Liver (tissue), 9 donors: ENCODE measurements around the gene SIPA1L2. TPM values are rescaled to one million over a fixed set of nuclear protein-coding genes. Genes with fewer than 3 reads are reported as not detected.
A peak's percentile ranks its signal among the peaks of the same experiment; 100 is the strongest.

Source experiments
- DNase-seq: peaks from one replicate; pipeline ENCODE4 v3.0.0-alpha.2; 2017; ENCODE audit warnings: low spot score
- H3K27ac ChIP-seq, 2 donors: one replicate each; pipeline ENCODE4 v1.7.0; 2013; ENCODE audit warnings: inconsistent platforms in 2 of 2, low read length in 2 of 2, control low read depth in 1 of 2, low read depth in 1 of 2, mild to moderate bottlenecking in 1 of 2
- H3K27me3 ChIP-seq, 4 donors: one replicate each; pipeline versions ENCODE4 v1.6.1 to v1.7.0; 2013; ENCODE audit warnings: low read length in 3 of 4, inconsistent platforms in 1 of 4, mild to moderate bottlenecking in 1 of 4, moderate library complexity in 1 of 4; ENCODE audit not compliant: control insufficient read depth in 4 of 4, insufficient read depth in 4 of 4
- H3K36me3 ChIP-seq, 4 donors: one replicate each; pipeline versions ENCODE4 v1.6.1 to v1.7.0; 2013; ENCODE audit warnings: low read length in 3 of 4, mild to moderate bottlenecking in 3 of 4, low read depth in 1 of 4, moderate library complexity in 1 of 4; ENCODE audit not compliant: control insufficient read depth in 4 of 4, insufficient read depth in 3 of 4
- H3K4me1 ChIP-seq, 4 donors: one replicate each; pipeline versions ENCODE4 v1.6.1 to v1.7.0; 2013; ENCODE audit warnings: low read length in 3 of 4, mild to moderate bottlenecking in 3 of 4, moderate library complexity in 1 of 4; ENCODE audit not compliant: control insufficient read depth in 4 of 4, insufficient read depth in 4 of 4
- H3K4me3 ChIP-seq, 3 donors: one replicate each; pipeline versions ENCODE4 v1.6.1 to v1.7.0; 2013; ENCODE audit warnings: low read length in 3 of 3, control low read depth in 1 of 3, low read depth in 1 of 3, mild to moderate bottlenecking in 1 of 3
- H3K9ac ChIP-seq, 2 donors: one replicate each; pipeline ENCODE4 v1.7.0; 2013; ENCODE audit warnings: low read length in 2 of 2, mild to moderate bottlenecking in 2 of 2, moderate library complexity in 2 of 2, control low read depth in 1 of 2, low read depth in 1 of 2
- H3K9me3 ChIP-seq, 4 donors: one replicate each; pipeline versions ENCODE4 v1.6.1 to v1.7.0; 2013; ENCODE audit warnings: low read length in 3 of 4; ENCODE audit not compliant: control insufficient read depth in 4 of 4
- EGR1 ChIP-seq, 2 donors: IDR thresholded peaks; 2 replicates each; pipeline ENCODE4 v1.6.1; 2016 to 2018; ENCODE audit warnings: antibody characterized with exemption in 2 of 2, low read depth in 2 of 2
- HNF4A ChIP-seq, 2 donors: conservative IDR thresholded peaks; 2 replicates each; pipeline ENCODE4 v1.6.1; 2016; ENCODE audit warnings: antibody characterized with exemption in 2 of 2, mild to moderate bottlenecking in 2 of 2
- HNF4G ChIP-seq: IDR thresholded peaks from 2 replicates; pipeline ENCODE4 v1.6.1; 2016; ENCODE audit warnings: antibody characterized with exemption
- JUND ChIP-seq, 2 donors: IDR thresholded peaks; 2 replicates each; pipeline ENCODE4 v1.6.1; 2016; ENCODE audit warnings: antibody characterized with exemption in 2 of 2
- NR2F2 ChIP-seq: IDR thresholded peaks from 2 replicates; pipeline ENCODE4 v1.6.1; 2016; ENCODE audit warnings: antibody characterized with exemption
- RAD21 ChIP-seq, 2 donors: IDR thresholded peaks; 2 replicates each; pipeline ENCODE4 v1.6.1; 2016; ENCODE audit warnings: antibody characterized with exemption in 2 of 2, mild to moderate bottlenecking in 2 of 2
- REST ChIP-seq: IDR thresholded peaks from 2 replicates; pipeline ENCODE4 v1.6.1; 2016; ENCODE audit warnings: antibody characterized with exemption, mild to moderate bottlenecking
- RXRA ChIP-seq, 2 donors: IDR thresholded peaks; 2 replicates each; pipeline ENCODE4 v1.6.1; 2017 to 2018; ENCODE audit warnings: antibody characterized with exemption in 2 of 2, mild to moderate bottlenecking in 1 of 2
- TAF1 ChIP-seq: conservative IDR thresholded peaks from 2 replicates; pipeline ENCODE4 v1.6.1; 2016; ENCODE audit warnings: antibody characterized with exemption, mild to moderate bottlenecking
- WGBS: extraction: QIAGEN DNeasy Blood & Tissue Kit; methylation state at CpG from one replicate; pipeline ENCODE4 v1.1.7; 2013; 5-methylcytosine and 5-hydroxymethylcytosine counted together
- polyA plus RNA-seq, 2 donors: library from polyadenylated mRNA; stranded (reverse) in 1 of 2; unstranded in 1 of 2; fragments of 200-250 nt in 1 of 2; fragments of >200 nt in 1 of 2; fragmentation: Nextera tagmentation in 1 of 2; extraction: Ambion mirVana in 1 of 2; gene quantifications; one replicate each; pipeline versions ENCODE4 v1.2.1 to v1.2.3, GENCODE V29; 2013 to 2015
- total RNA-seq, 2 donors: library from RNA; depleted of rRNA; stranded (reverse); fragments of >200 nt; gene quantifications; one replicate each; pipeline ENCODE4 v1.2.3, GENCODE V29; 2014
- TF ChIP-seq, protein P1 (sequence below): IDR thresholded peaks from 2 replicates; pipeline ENCODE4 v1.6.1; 2016; ENCODE audit warnings: antibody characterized with exemption
- TF ChIP-seq, protein P2 (sequence below): IDR thresholded peaks from 2 replicates; pipeline ENCODE4 v1.6.1; 2016; ENCODE audit warnings: antibody characterized with exemption
- TF ChIP-seq, protein P3 (sequence below): fragments of 150-350 bp; IDR thresholded peaks from 2 replicates; pipeline ENCODE4 v1.5.1; 2017; ENCODE audit warnings: improper control_type of control experiment, low read depth, low read length; ENCODE audit not compliant: missing input control
- donor health status: healthy.
- donor health status: healthy.
- donor health status: healthy.
- donor health status: healthy.
- donor health status: healthy.

Gene SIPA1L2
- total and polyA plus RNA-seq, 4 donors = 1.9 to 18.5 (median 4.0) TPM

GRCh38 chr1:232662910-232663309, 33.0 kb upstream of the SIPA1L2 start:
- WGBS = 45% methylated on average over 7 of the region's 7 CpGs
- TF ChIP-seq JUND (IDR thresholded peaks at IDR 0.05) = no peak
- TF ChIP-seq, protein P1, sequence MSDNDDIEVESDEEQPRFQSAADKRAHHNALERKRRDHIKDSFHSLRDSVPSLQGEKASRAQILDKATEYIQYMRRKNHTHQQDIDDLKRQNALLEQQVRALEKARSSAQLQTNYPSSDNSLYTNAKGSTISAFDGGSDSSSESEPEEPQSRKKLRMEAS = peak; percentile 54
- H3K4me1 ChIP-seq = peaks cover 5 to 9% (median 7%) of the 10 kb centered on the region in 4 donors
- H3K4me3 ChIP-seq = no peak overlapping the region
- DNase-seq = no peak
- no peaks in the 10 kb centered on the region for H3K9me3 ChIP-seq
- no peak overlapping the region for H3K27ac ChIP-seq
- H3K27me3 ChIP-seq = no peaks in the 10 kb centered on the region
- H3K36me3 ChIP-seq = no peaks in the 10 kb centered on the region
- H3K9ac ChIP-seq = no peak overlapping the region

GRCh38 chr1:232658386-232658785, 28.5 kb upstream of the SIPA1L2 start:
- Histone ChIP-seq H3K9me3 (no peaks in the 10 kb centered on the region), H3K27me3 (no peaks in the 10 kb centered on the region), H3K4me1 (no peaks in the 10 kb centered on the region), H3K27ac (no peak overlapping the region), H3K36me3 (no peaks in the 10 kb centered on the region), H3K4me3 (no peak overlapping the region), H3K9ac (no peak overlapping the region)
- 85% methylated on average over 2 of the region's 2 CpGs for WGBS
- no peak for TF ChIP-seq TAF1
- DNase-seq = no peak

DNA sequence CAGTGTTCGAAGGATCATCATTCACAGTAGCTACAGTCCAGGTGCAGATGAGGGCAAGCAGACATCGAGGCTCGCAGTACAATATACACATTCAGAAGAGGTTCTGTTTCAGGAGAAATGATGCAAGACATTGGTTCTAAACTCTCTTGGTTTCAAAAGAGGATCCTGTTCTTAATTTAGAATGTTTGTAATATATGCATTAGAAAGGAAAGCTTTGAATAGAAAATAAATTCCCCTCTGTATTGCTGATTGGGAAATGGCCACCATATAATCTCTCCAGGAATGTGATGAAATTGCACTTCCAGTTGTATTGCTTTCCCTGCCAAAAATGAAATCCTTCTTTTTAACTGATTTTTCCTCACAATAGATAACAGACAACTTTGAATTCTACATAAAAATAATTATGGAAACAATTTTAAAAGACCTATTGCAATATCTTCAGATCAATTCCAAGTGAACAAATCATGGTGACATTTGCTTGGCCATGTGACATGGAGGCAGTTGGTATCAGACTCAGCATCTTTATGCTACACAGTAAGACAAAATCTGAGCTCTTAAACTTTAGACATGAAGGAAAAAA, 27.6 kb upstream of the SIPA1L2 start:
- Histone ChIP-seq H3K36me3 (no peaks in the 10 kb centered on the region), H3K9me3 (no peaks in the 10 kb centered on the region), H3K27me3 (no peaks in the 10 kb centered on the region), H3K4me1 (no peaks in the 10 kb centered on the region), H3K9ac (no peak overlapping the region), H3K27ac (no peak overlapping the region), H3K4me3 (no peak overlapping the region)
- WGBS = 88% methylated on average over 3 of the region's 3 CpGs
- TF ChIP-seq RXRA (IDR thresholded peaks at IDR 0.05) = no peak
- TF ChIP-seq RAD21 (IDR thresholded peaks at IDR 0.05) = no peak
- TF ChIP-seq, protein P2, sequence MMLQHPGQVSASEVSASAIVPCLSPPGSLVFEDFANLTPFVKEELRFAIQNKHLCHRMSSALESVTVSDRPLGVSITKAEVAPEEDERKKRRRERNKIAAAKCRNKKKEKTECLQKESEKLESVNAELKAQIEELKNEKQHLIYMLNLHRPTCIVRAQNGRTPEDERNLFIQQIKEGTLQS = no peak
- DNase-seq = no peak

DNA sequence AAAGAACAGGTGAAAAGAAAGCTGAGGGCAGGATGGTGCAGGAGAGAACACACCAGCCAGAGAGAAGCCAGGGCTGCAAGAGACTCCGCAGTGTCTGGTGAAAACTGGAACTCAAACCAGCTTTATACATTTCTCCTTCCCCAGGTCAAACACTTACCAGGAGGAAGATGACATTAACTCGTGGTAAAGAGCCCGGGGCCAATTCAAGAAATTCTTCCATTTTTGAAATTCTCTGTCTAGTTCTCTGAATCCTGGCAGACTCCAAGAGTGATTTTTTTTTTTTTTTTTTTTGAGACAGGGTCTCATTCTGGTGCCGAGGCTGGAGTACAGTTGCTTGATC, 25.8 kb upstream of the SIPA1L2 start:
- Histone ChIP-seq H3K9ac (no peak overlapping the region), H3K4me1 (no peaks in the 10 kb centered on the region), H3K9me3 (no peaks in the 10 kb centered on the region), H3K36me3 (no peaks in the 10 kb centered on the region), H3K4me3 (no peak overlapping the region), H3K27ac (no peak overlapping the region), H3K27me3 (no peaks in the 10 kb centered on the region)
- TF ChIP-seq NR2F2 = no peak
- WGBS = 92% methylated on average over 4 of the region's 4 CpGs
- no peak for DNase-seq

GRCh38 chr1:232655028-232655745, 25.3 kb upstream of the SIPA1L2 start:
- H3K36me3 ChIP-seq = no peaks in the 10 kb centered on the region
- no peaks in the 10 kb centered on the region for H3K4me1 ChIP-seq
- WGBS = 85% methylated on average over 5 of the region's 5 CpGs
- H3K27me3 ChIP-seq = no peaks in the 10 kb centered on the region
- H3K9ac ChIP-seq = no peak overlapping the region
- no peaks in the 10 kb centered on the region for H3K9me3 ChIP-seq
- no peak overlapping the region for H3K27ac ChIP-seq
- DNase-seq = no peak
- H3K4me3 ChIP-seq = no peak overlapping the region
- TF ChIP-seq REST (no peak), RAD21 (IDR thresholded peaks at IDR 0.05) (no peak), HNF4G (no peak), RXRA (IDR thresholded peaks at IDR 0.05) (no peak), EGR1 (IDR thresholded peaks at IDR 0.05; ENCODE audit: low read depth in 2 of 2) (no peak), TAF1 (no peak), HNF4A (conservative IDR thresholded peaks at IDR 0.05) (no peak)
- TF ChIP-seq, protein P3, sequence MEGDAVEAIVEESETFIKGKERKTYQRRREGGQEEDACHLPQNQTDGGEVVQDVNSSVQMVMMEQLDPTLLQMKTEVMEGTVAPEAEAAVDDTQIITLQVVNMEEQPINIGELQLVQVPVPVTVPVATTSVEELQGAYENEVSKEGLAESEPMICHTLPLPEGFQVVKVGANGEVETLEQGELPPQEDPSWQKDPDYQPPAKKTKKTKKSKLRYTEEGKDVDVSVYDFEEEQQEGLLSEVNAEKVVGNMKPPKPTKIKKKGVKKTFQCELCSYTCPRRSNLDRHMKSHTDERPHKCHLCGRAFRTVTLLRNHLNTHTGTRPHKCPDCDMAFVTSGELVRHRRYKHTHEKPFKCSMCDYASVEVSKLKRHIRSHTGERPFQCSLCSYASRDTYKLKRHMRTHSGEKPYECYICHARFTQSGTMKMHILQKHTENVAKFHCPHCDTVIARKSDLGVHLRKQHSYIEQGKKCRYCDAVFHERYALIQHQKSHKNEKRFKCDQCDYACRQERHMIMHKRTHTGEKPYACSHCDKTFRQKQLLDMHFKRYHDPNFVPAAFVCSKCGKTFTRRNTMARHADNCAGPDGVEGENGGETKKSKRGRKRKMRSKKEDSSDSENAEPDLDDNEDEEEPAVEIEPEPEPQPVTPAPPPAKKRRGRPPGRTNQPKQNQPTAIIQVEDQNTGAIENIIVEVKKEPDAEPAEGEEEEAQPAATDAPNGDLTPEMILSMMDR = no peak
- TF ChIP-seq, protein P1 = no peak
